HG02885 (cell line): ENCODE measurements around the gene PAPOLB.
"Not testable (repeated sequence)": the region's sequence is repeated elsewhere in the genome, so short reads cannot be mapped to it uniquely, and the experiment has no call there.

Experiments used
- ATAC-seq: cut with Tn5 transposase; IDR thresholded peaks from one replicate; pipeline ENCODE4 v1.9.1; 2021; ENCODE audit warnings: mild to moderate bottlenecking; ENCODE audit not compliant: unreplicated experiment, poor library complexity

The PAPOLB gene

GRCh38 chr7:4861673-4862072, at the start of gene PAPOLB:
TSS of gene PAPOLB (minus strand) at chr7:4862030. CDS start at chr7:4861810, 220 bp downstream.
- no peak for ATAC-seq

- ATAC-seq: no peak
Measured at GRCh38 chr7:4911111-4911828, 49.4 kb upstream of the PAPOLB start.

- no peak for ATAC-seq
Measured at GRCh38 chr7:4906682-4907081, 44.9 kb upstream of the PAPOLB start.

DNA sequence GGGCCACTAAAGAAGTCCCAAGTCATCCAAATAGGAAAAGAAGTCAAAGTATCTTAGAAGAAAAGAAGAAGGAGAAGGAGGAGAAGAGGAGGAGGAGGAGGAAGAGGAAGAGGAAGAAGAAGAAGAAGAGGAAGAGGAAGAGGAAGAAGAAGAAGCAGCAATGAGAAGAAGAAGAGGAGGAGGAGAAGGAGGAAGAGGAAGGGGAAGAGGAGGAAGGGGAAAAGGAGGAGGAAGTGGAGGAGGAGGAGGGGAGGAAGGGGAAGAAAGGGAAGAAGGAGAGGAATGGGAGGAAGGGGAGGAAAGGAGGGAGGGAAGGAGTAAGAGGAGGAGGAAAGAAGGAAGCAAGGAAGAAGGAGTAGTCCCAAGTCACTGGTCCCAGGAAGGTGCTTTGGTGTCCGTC, 43.3 kb upstream of the PAPOLB start:
- no peak for ATAC-seq

DNA sequence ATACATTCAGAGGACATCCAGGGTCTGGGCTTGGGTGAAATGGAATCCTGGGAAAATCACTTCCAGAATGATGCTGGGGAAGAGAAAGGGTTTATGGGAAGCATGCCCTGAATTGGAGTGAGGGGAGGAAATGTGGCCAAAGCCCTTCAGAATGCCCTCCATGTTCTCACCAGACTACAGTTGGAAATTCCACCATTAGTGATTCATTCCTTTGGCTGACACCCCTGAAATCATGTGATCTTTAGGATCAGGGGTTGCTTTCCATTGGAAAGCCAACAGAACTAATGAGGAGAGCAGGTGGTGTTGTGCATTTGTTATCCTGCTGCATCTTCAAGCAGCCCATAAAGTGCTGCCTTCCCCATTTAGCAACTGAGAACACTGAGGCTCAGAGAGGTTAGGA, 42.5 kb upstream of the PAPOLB start:
- ATAC-seq: no peak

- ATAC-seq: no peak
Measured at GRCh38 chr7:4895766-4896165, 33.9 kb upstream of the PAPOLB start.

DNA sequence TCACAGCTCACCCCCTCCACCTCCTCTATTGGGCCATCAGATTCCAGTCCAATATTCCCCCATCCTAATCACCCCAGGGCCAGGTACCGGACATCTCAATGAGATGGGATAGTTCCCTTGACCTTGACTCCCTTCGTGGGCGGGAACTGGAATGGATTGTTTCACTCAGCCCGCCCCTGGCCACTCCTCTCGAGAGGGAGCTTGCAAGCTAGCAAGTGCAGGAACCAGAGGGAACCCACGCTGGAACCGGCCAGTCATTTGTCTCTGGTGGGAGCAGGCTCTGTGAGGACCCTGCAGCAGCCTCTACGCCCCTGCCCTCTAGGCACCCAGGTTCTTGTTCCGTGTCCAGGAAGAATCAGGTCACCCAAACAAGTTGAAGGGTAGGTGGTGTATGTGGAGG, 32.7 kb upstream of the PAPOLB start:
- no peak for ATAC-seq

GRCh38 chr7:4893929-4894475, 32.2 kb upstream of the PAPOLB start:
- no peak for ATAC-seq

DNA sequence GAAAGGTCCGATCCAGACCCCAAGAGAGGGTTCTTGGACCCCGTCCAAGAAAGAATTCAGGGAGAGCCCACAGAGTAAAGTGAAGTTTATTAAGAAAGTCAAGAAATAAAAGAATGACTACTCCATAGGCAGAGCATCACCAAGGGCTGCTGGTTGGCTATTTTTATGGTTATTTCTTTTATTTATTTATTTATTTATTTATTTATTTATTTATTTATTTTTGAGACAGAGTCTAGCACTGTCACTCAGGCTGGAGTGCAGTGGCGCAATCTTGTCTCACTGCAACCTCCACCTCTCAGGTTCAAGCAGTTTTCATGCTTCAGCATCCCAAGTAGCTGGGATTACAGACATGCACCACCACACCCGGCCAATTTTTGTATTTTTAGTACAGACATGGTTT, 31.4 kb upstream of the PAPOLB start:
- not testable (repeated sequence) for ATAC-seq

DNA sequence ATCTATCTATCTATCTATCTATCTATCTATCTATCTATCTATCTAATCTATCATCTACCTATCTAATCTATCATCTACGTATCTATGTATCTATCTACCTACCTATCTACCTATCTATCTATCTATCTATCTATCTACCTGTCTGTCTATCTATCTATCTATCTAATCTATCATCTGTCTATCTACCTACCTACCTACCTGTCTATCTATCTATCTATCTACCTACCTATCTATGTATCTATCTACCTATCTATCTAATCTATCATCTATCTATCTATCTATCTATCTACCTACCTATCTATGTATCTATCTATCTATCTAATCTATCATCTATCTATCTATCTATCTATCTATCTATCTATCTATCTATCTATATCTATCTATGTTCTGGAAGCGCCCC, 29.7 kb upstream of the PAPOLB start:
- not testable (repeated sequence) for ATAC-seq

GRCh38 chr7:4889682-4890081, 27.9 kb upstream of the PAPOLB start:
- no peak for ATAC-seq

DNA sequence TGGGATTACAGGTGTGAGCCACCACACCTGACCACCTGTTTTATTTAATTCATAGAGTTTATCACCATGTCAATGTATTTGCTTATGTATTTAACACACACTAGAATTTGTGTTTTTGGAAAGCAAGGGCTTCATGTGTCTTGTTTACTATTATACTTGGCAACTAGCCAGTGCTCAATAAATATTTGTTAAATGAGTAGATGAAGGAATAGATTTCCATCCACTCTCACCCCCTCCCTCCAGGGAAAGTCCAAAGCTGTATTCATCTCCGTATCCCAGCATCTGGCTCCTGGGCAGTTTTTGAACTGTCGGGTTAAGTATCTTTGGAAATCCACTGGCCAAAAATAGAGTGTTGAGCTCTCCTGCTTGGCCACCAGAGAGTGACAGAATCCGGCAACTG, 26.3 kb upstream of the PAPOLB start:
- no peak for ATAC-seq

GRCh38 chr7:4886671-4887070, 24.8 kb upstream of the PAPOLB start:
- ATAC-seq: no peak

GRCh38 chr7:4885317-4885807, 23.5 kb upstream of the PAPOLB start:
- no peak for ATAC-seq

- ATAC-seq: no peak
Measured at GRCh38 chr7:4884164-4884563, 22.3 kb upstream of the PAPOLB start.

- ATAC-seq: peak; percentile 46
Measured at GRCh38 chr7:4883372-4884144, 21.7 kb upstream of the PAPOLB start, which contains the start of gene RADIL. TSS of gene RADIL (minus strand) at chr7:4883716. CDS start at chr7:4878139, 5,577 bp downstream.

DNA sequence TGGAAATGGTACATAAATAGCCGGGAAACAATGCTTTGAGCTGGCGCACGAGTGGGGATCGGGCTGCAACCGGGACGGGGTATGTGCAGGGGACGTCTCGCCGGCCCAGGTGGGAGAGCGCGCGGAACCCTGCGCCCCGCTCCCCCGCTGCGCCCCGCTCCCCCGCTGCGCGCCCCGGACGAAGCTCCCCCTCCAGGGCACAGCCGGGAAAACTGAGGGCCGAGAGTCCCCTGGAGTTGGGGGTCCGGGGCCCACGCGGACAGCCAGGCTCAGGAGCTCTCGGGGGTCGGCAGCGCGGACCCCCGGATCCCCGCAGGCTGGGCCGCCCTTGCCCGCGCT, 21.2 kb upstream of the PAPOLB start:
- ATAC-seq: no peak

DNA sequence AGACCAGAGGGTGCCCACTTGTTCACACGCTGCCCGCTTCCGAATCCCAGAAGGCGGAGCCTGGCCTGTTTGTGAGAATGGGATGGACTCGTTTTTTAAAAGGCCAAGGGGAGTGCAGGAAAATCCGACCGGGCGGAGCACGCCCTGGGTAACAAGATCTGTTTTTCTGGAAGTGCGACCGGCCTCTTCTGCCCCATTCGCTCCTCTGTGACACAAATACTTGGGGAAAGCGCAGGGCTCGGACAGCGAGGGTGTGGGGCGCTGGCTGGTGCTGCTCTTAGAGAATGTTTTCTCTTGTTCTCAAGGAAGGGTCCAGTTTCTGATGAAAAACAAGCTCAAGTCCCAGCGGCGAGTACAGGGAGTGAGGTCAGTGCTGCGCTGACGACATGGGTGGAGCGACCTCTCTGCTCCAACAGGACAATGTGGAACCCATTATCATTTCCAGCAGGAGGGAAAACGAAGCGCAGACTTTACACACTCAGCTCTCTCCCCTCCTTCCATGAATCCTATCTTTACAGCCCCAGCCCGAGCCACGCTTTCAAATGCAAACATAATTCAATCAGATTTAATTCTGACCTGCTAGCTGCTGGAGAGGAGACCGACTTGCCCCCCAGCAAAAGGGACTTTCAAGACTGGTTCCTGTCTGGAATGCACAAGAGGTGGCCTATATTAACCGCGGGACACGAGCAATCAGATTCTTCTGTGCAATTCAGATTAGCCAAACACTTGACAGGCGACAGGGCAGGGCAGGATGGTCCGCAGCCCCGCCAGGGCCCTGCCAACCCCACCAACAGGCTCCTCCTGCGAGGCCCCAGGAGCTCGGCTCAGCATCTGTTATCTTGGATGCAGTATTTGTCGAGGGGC, 20.6 kb upstream of the PAPOLB start:
- ATAC-seq: no peak

GRCh38 chr7:4880218-4880617, 18.4 kb upstream of the PAPOLB start:
- ATAC-seq: no peak

DNA sequence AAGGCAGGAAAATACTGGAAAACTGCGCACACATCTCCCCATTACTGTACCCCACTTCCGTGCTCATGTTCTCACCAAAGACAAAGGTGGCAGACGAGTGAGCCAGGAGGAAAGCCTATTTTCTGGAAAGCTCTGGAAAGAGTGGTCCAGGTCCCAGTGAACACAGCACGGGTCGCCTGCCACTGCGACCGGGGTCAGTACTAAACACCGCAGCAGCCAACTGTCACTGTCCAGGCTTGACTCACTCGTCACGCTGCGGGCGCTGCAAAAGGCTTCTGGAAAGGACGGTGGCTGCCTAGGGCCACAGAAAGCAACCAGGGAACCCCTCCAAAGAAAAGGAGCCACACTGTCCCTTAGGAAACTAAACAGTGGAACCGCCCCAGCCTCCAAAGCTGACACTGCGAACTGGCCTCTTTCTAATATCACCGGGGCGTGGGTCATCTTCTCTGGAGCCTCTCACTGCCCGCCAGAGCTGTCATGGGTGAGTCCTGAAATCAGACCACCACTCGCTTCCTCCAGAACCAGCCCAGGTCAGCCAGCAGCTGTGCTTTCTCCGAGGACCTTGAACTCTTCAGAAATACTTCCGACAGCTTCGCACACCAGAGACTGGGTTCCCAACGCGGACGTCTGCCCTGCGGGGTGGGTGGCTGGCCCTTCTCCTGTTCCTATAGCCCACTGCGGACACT, 17.7 kb upstream of the PAPOLB start:
- no peak for ATAC-seq
